Neural cell (in vitro differentiated cells): ENCODE results near the gene TNNT2. TPM values are rescaled to one million over a fixed set of nuclear protein-coding genes. Genes with fewer than 3 reads are reported as not detected.

Experiments
- H2AFZ ChIP-seq: fragments of 200-600, 300-800 bp; sonication (generic), shearing (Covaris generic); 2 replicates; pipeline ENCODE4 v1.6.0; 2014; ENCODE audit warnings: low read depth, mild to moderate bottlenecking, antibody characterized with exemption, low read length, moderate library complexity
- H3F3A ChIP-seq: fragments of 200-600 bp; shearing (Covaris generic); 2 replicates; pipeline ENCODE4 v1.6.1; 2016; ENCODE audit warnings: mild to moderate bottlenecking, moderate library complexity, mixed read lengths, antibody characterized with exemption, low read length; ENCODE audit not compliant: insufficient read depth, poor library complexity, severe bottlenecking
- H3K27ac ChIP-seq: fragments of 200-600, 300-800 bp; sonication (generic), shearing (Covaris generic); 2 replicates; pipeline ENCODE4 v1.5.1; 2014; ENCODE audit warnings: mild to moderate bottlenecking, low read length, moderate library complexity
- H3K27me3 ChIP-seq: fragments of 300-800, 200-600 bp; sonication (generic), shearing (Covaris generic); 2 replicates; pipeline ENCODE4 v1.6.0; 2014; ENCODE audit warnings: mild to moderate bottlenecking, low read depth, low read length, moderate library complexity; ENCODE audit not compliant: insufficient read depth
- H3K36me3 ChIP-seq: fragments of 300-800, 200-600 bp; sonication (generic), shearing (Covaris generic); 2 replicates; pipeline ENCODE4 v1.5.1; 2014; ENCODE audit warnings: mild to moderate bottlenecking, antibody characterized with exemption, low read length, moderate library complexity; ENCODE audit not compliant: insufficient read depth
- H3K4me2 ChIP-seq: fragments of 300-800, 200-600 bp; sonication (generic), shearing (Covaris generic); 2 replicates; pipeline ENCODE4 v1.6.0; 2014; ENCODE audit warnings: mild to moderate bottlenecking, low read length
- H3K4me3 ChIP-seq: fragments of 300-800, 200-600 bp; sonication (generic), shearing (Covaris generic); 2 replicates; pipeline ENCODE4 v1.5.1; 2014; ENCODE audit warnings: mild to moderate bottlenecking, low read length, moderate library complexity
- H3K79me2 ChIP-seq: fragments of 200-600 bp; shearing (Covaris generic); replicated peaks from 2 replicates; pipeline ENCODE4 v1.6.0; 2014; ENCODE audit warnings: mild to moderate bottlenecking, low read length, moderate library complexity; ENCODE audit not compliant: insufficient read depth
- H3K9ac ChIP-seq: fragments of 300-800, 200-600 bp; sonication (generic), shearing (Covaris generic); 2 replicates; pipeline ENCODE4 v1.6.1; 2016; ENCODE audit warnings: mild to moderate bottlenecking, low read length, mixed read lengths
- H3K9me2 ChIP-seq: fragments of 200-600 bp; shearing (Covaris generic); 2 replicates; pipeline ENCODE4 v1.6.1; 2016; ENCODE audit warnings: mild to moderate bottlenecking, low read length, mixed read lengths; ENCODE audit not compliant: insufficient read depth
- H3K9me3 ChIP-seq: fragments of 200-600, 300-800 bp; sonication (generic), shearing (Covaris generic); 2 replicates; pipeline ENCODE4 v1.6.1; 2016; ENCODE audit warnings: mild to moderate bottlenecking, mixed run types, low read length, moderate library complexity, mixed read lengths
- H4K20me1 ChIP-seq: fragments of 200-600 bp; shearing (Covaris generic); 2 replicates; pipeline ENCODE4 v1.6.1; 2016; ENCODE audit warnings: mild to moderate bottlenecking, mixed run types; ENCODE audit not compliant: insufficient read depth
- EP300 ChIP-seq: fragments of 450-650 bp; conservative IDR thresholded peaks from 2 replicates; pipeline ENCODE4 v1.6.1; 2014; ENCODE audit warnings: antibody characterized with exemption, mild to moderate bottlenecking, moderate library complexity; ENCODE audit not compliant: poor library complexity, severe bottlenecking
- EZH2 ChIP-seq: fragments of 200-600, 300-800 bp; shearing (Covaris generic), sonication (generic); IDR thresholded peaks from 2 replicates; pipeline ENCODE4 v1.6.1; 2014; ENCODE audit warnings: antibody characterized with exemption, low read length, borderline replicate concordance, mild to moderate bottlenecking; ENCODE audit not compliant: insufficient read depth, poor library complexity, severe bottlenecking
- MXI1 ChIP-seq: fragments of 450-650 bp; conservative IDR thresholded peaks from 2 replicates; pipeline ENCODE4 v1.6.1; 2014; ENCODE audit warnings: antibody characterized with exemption, mild to moderate bottlenecking; ENCODE audit not compliant: poor library complexity, severe bottlenecking
- POLR2AphosphoS5 ChIP-seq: IDR thresholded peaks from 2 replicates; pipeline ENCODE4 v1.6.1; 2012
- RAD21 ChIP-seq: fragments of 450-650 bp; conservative IDR thresholded peaks from 2 replicates; pipeline ENCODE4 v1.6.1; 2014; ENCODE audit warnings: antibody characterized with exemption, mild to moderate bottlenecking, moderate library complexity
- SMC3 ChIP-seq: fragments of 450-650 bp; conservative IDR thresholded peaks from 2 replicates; pipeline ENCODE4 v1.6.1; 2014; ENCODE audit warnings: antibody characterized with exemption, mild to moderate bottlenecking, moderate library complexity; ENCODE audit not compliant: poor library complexity
- TAF1 ChIP-seq: IDR thresholded peaks from 2 replicates; pipeline ENCODE4 v1.6.1; 2012; ENCODE audit warnings: low read depth
- polyA plus RNA-seq: library from polyadenylated mRNA; depleted of rRNA; stranded (reverse); fragments of >200 nt; gene quantifications from 2 replicates; pipeline ENCODE4 v1.2.3, GENCODE V29; 2014
- TF ChIP-seq, protein P1 (sequence below): fragments of 450-650 bp; IDR thresholded peaks from 2 replicates; pipeline ENCODE4 v1.5.1; 2014; ENCODE audit warnings: antibody characterized with exemption, mild to moderate bottlenecking, moderate library complexity; ENCODE audit not compliant: poor library complexity, severe bottlenecking
- TF ChIP-seq, protein P2 (sequence below): IDR thresholded peaks from 2 replicates; pipeline ENCODE4 v1.6.1; 2012; ENCODE audit warnings: borderline replicate concordance

The TNNT2 gene
- polyA plus RNA-seq, 1 donor from 2014 or later, result not detected

DNA sequence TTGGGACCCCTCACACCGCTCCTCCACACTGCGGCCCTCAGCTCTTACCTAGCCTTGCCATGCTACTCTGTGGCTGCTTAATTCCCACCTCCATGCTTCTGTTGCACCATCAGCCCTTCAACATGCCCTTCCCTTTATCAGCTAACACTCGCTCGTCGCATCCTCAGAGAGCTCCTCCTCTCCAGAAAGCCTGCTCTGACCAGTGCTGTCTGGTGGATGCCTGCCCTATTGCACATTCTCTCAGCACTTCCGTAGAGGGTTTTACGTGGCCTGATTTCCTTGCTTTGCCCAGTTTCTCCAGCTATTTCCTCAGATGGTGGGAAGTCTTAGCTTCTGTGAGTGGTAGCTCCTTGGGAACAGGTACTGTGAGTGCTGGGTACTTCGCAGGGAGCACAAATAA, 32.0 kb upstream of the TNNT2 start:
- Histone ChIP-seq H3K27ac (no peak overlapping the region), H3K9ac (no peak overlapping the region), H3K4me2 (no peak overlapping the region), H4K20me1 (no peaks in the 10 kb centered on the region), H2AFZ (no peak overlapping the region), H3K4me3 (no peak overlapping the region), H3K36me3 (no peaks in the 10 kb centered on the region), H3K9me3 (no peaks in the 10 kb centered on the region), H3K9me2 (no peaks in the 10 kb centered on the region), H3K79me2 (no peaks in the 10 kb centered on the region), H3F3A (no peaks in the 10 kb centered on the region), H3K27me3 (no peaks in the 10 kb centered on the region)
- TF ChIP-seq TAF1, result no peak
- no peak for TF ChIP-seq EZH2
- TF ChIP-seq, protein P1, sequence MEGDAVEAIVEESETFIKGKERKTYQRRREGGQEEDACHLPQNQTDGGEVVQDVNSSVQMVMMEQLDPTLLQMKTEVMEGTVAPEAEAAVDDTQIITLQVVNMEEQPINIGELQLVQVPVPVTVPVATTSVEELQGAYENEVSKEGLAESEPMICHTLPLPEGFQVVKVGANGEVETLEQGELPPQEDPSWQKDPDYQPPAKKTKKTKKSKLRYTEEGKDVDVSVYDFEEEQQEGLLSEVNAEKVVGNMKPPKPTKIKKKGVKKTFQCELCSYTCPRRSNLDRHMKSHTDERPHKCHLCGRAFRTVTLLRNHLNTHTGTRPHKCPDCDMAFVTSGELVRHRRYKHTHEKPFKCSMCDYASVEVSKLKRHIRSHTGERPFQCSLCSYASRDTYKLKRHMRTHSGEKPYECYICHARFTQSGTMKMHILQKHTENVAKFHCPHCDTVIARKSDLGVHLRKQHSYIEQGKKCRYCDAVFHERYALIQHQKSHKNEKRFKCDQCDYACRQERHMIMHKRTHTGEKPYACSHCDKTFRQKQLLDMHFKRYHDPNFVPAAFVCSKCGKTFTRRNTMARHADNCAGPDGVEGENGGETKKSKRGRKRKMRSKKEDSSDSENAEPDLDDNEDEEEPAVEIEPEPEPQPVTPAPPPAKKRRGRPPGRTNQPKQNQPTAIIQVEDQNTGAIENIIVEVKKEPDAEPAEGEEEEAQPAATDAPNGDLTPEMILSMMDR, result no peak
- TF ChIP-seq RAD21, result no peak
- no peak for TF ChIP-seq MXI1
- TF ChIP-seq SMC3, result no peak
- no peak for TF ChIP-seq EP300
- TF ChIP-seq, protein P2, sequence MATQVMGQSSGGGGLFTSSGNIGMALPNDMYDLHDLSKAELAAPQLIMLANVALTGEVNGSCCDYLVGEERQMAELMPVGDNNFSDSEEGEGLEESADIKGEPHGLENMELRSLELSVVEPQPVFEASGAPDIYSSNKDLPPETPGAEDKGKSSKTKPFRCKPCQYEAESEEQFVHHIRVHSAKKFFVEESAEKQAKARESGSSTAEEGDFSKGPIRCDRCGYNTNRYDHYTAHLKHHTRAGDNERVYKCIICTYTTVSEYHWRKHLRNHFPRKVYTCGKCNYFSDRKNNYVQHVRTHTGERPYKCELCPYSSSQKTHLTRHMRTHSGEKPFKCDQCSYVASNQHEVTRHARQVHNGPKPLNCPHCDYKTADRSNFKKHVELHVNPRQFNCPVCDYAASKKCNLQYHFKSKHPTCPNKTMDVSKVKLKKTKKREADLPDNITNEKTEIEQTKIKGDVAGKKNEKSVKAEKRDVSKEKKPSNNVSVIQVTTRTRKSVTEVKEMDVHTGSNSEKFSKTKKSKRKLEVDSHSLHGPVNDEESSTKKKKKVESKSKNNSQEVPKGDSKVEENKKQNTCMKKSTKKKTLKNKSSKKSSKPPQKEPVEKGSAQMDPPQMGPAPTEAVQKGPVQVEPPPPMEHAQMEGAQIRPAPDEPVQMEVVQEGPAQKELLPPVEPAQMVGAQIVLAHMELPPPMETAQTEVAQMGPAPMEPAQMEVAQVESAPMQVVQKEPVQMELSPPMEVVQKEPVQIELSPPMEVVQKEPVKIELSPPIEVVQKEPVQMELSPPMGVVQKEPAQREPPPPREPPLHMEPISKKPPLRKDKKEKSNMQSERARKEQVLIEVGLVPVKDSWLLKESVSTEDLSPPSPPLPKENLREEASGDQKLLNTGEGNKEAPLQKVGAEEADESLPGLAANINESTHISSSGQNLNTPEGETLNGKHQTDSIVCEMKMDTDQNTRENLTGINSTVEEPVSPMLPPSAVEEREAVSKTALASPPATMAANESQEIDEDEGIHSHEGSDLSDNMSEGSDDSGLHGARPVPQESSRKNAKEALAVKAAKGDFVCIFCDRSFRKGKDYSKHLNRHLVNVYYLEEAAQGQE, result no peak
- TF ChIP-seq POLR2AphosphoS5, result no peak

DNA sequence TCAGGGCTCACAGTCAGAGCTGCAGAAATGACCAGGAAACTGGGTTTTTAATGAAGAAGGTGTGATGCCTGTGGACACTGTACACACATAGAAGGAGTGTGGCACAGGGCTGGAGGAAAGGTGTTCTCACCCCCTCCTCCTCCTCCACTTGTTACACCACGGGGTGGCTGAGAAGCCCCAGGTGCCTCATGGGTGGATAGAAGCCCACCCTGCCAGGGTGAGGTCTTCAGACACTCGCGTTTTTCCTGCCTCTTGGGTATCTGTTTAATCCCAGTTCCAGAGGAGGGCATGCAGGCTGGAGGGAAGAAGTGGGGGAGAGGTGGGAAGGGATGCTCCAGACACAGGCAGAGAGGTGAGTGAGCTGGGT, 31.3 kb upstream of the TNNT2 start:
- Histone ChIP-seq H3K9me2 (no peaks in the 10 kb centered on the region), H3K36me3 (no peaks in the 10 kb centered on the region), H3K27me3 (no peaks in the 10 kb centered on the region), H3F3A (no peaks in the 10 kb centered on the region), H3K4me2 (no peak overlapping the region), H3K27ac (no peak overlapping the region), H3K4me3 (no peak overlapping the region), H4K20me1 (no peaks in the 10 kb centered on the region), H3K9me3 (no peaks in the 10 kb centered on the region), H2AFZ (no peak overlapping the region), H3K9ac (no peak overlapping the region), H3K79me2 (no peaks in the 10 kb centered on the region)
- TF ChIP-seq, protein P1, result no peak
- TF ChIP-seq POLR2AphosphoS5, result no peak
- TF ChIP-seq TAF1, result no peak
- TF ChIP-seq RAD21, result no peak
- no peak for TF ChIP-seq MXI1
- TF ChIP-seq EP300, result no peak
